ENCODE results near the gene MED8. TPM values are rescaled to one million over a fixed set of nuclear protein-coding genes. Genes with fewer than 3 reads are reported as not detected.

Gene MED8
- total and polyA plus RNA-seq, 10 of the 15 experiments (the other 5 are each of a cell fraction or from before 2014, with no cell fraction given), result 20.2 to 61.7 (median 39.5) TPM

- Histone ChIP-seq H3K36me3 (ENCODE audit: control insufficient read depth in 2 of 2, insufficient read depth in 2 of 2, low read length in 1 of 2) (no peaks in the 10 kb centered on the region), H3K27ac (ENCODE audit: control insufficient read depth, insufficient read depth) (no peak overlapping the region), H3K79me2 (ENCODE audit: control insufficient read depth, insufficient read depth, low read length) (peaks cover 17% of the 10 kb centered on the region), H2AFZ (ENCODE audit: control insufficient read depth, low read depth, low read length) (no peak overlapping the region), H3K27me3 (replicated peaks in 1 of 2; ENCODE audit: control insufficient read depth in 2 of 2, insufficient read depth in 2 of 2, low read length in 1 of 2) (no peaks in the 10 kb centered on the region), H3K9ac (ENCODE audit: control insufficient read depth, insufficient read depth, low read length) (no peak overlapping the region), H4K20me1 (ENCODE audit: control insufficient read depth, insufficient read depth) (no peaks in the 10 kb centered on the region), H3K9me3 (replicated peaks; ENCODE audit: control insufficient read depth, insufficient read depth, low read length) (no peaks in the 10 kb centered on the region), H3K4me2 (ENCODE audit: control insufficient read depth, insufficient read depth) (no peak overlapping the region), H3K4me1 (ENCODE audit: control insufficient read depth, insufficient read depth, low read length) (no peaks in the 10 kb centered on the region), H3K4me3 (no peak overlapping the region)
- CTCF ChIA-PET, result interaction anchor here (1.3 to 1.6 kb wide), 2 partner anchors 115 to 127 kb away, joined by 5 read pairs; no protein-coding TSS in a partner anchor
- no peak for ATAC-seq
- no peak for FAIRE-seq
- POLR2A ChIA-PET, result interaction anchor here (0.7 kb wide), 1 partner anchor 66 kb away, joined by 5 read pairs; no protein-coding TSS in a partner anchor
- intact Hi-C loops (cut with micrococcal nuclease; ENCODE audit: unreplicated experiment) (no loop called here), in situ Hi-C loops (cut with MboI) (no loop called here)
- BruUV-seq (replicated peaks), result no TSS peak
- SMC1A ChIA-PET (ENCODE audit: uncharacterized antibody, unreplicated experiment), result interaction anchor here (0.5 to 1.1 kb wide), 4 partner anchors 12 to 280 kb away, joined by 3 to 4 read pairs (median 4); no protein-coding TSS in a partner anchor
- DNase-seq (ENCODE audit: low read depth, low spot score), result no peak
- RAD21 ChIA-PET (ENCODE audit: unreplicated experiment), result interaction anchor here (2.2 kb wide), 1 partner anchor 116 kb away, joined by 6 read pairs; no protein-coding TSS in a partner anchor
- no peak for TF ChIP-seq ZSCAN29 (IDR thresholded peaks at IDR 0.05)
- no peak for TF ChIP-seq ZZZ3 (IDR thresholded peaks at IDR 0.05; ENCODE audit: control insufficient read depth, insufficient read length, low read depth)
- TF ChIP-seq LARP7 (IDR thresholded peaks at IDR 0.05), result no peak
- TF ChIP-seq KAT2A (conservative IDR thresholded peaks at IDR 0.05; ENCODE audit: control insufficient read depth, low read depth, low read length), result no peak
- no peak for TF ChIP-seq SIX5 (IDR thresholded peaks at IDR 0.05; ENCODE audit: low read depth, low read length, severe bottlenecking)
- no peak for TF ChIP-seq FOS (IDR thresholded peaks at IDR 0.05; ENCODE audit: borderline replicate concordance, extremely low read depth, insufficient read length)
- no peak for TF ChIP-seq RFX5 (IDR thresholded peaks at IDR 0.05; ENCODE audit: low read depth, low read length)
- WGBS (ENCODE audit: insufficient coverage, insufficient replicate concordance, low lambda C conversion rate, missing lambda C conversion rate), result no CpG with 5 or more reads among the region's 2 CpGs
Observed at GRCh38 chr1:43354936-43355335, 34.7 kb downstream of the MED8 start.

- no peaks in the 10 kb centered on the region for H4K20me1 ChIP-seq (ENCODE audit: control insufficient read depth, insufficient read depth)
- peaks cover 12% of the 10 kb centered on the region for H3K79me2 ChIP-seq (ENCODE audit: control insufficient read depth, insufficient read depth, low read length)
- H3K9me3 ChIP-seq (replicated peaks; ENCODE audit: control insufficient read depth, insufficient read depth, low read length), result no peaks in the 10 kb centered on the region
- RAD21 ChIA-PET (ENCODE audit: unreplicated experiment), result interaction anchor here (2.2 kb wide), 1 partner anchor 115 kb away, joined by 6 read pairs; no protein-coding TSS in a partner anchor
- BruUV-seq (replicated peaks), result no TSS peak
- no peak for ATAC-seq
- intact Hi-C loops (cut with micrococcal nuclease; ENCODE audit: unreplicated experiment) (no loop called here), in situ Hi-C loops (cut with MboI) (no loop called here)
- no peak overlapping the region for H3K4me2 ChIP-seq (ENCODE audit: control insufficient read depth, insufficient read depth)
- H3K27me3 ChIP-seq (replicated peaks in 1 of 2; ENCODE audit: control insufficient read depth in 2 of 2, insufficient read depth in 2 of 2, low read length in 1 of 2), result no peaks in the 10 kb centered on the region
- no peaks in the 10 kb centered on the region for H3K36me3 ChIP-seq (ENCODE audit: control insufficient read depth in 2 of 2, insufficient read depth in 2 of 2, low read length in 1 of 2)
- no peak for FAIRE-seq
- DNase-seq (ENCODE audit: low read depth, low spot score), result no peak
- H3K4me3 ChIP-seq, result no peak overlapping the region
- SMC1A ChIA-PET (ENCODE audit: uncharacterized antibody, unreplicated experiment), result interaction anchor here (1.1 to 2.4 kb wide), 2 partner anchors 115 to 128 kb away, joined by 4 to 11 read pairs; no protein-coding TSS in a partner anchor
- TF ChIP-seq TCF3 (IDR thresholded peaks at IDR 0.05; ENCODE audit: borderline replicate concordance, insufficient read depth, low read depth, low read length) (no peak), E4F1 (IDR thresholded peaks at IDR 0.05; ENCODE audit: borderline replicate concordance, partially characterized antibody) (no peak), BMI1 (IDR thresholded peaks at IDR 0.05; ENCODE audit: borderline replicate concordance) (no peak), NFIC (IDR thresholded peaks at IDR 0.05; ENCODE audit: low read depth, low read length) (no peak), BCL3 (IDR thresholded peaks at IDR 0.05; ENCODE audit: borderline replicate concordance, insufficient read depth, low read depth, low read length, poor library complexity, severe bottlenecking) (no peak), HCFC1 (IDR thresholded peaks at IDR 0.05; ENCODE audit: low read length) (no peak), POLR2AphosphoS2 (IDR thresholded peaks at IDR 0.05; ENCODE audit: low read depth, low read length) (no peak)
- no peaks in the 10 kb centered on the region for H3K4me1 ChIP-seq (ENCODE audit: control insufficient read depth, insufficient read depth, low read length)
- CTCF ChIA-PET, result interaction anchor here (1.1 to 1.6 kb wide), 5 partner anchors 10 to 127 kb away, joined by 3 to 5 read pairs (median 3); no protein-coding TSS in a partner anchor
- WGBS (ENCODE audit: insufficient coverage, insufficient replicate concordance, low lambda C conversion rate, missing lambda C conversion rate), result 46% methylated on average over 2 of the region's 2 CpGs
- H2AFZ ChIP-seq (ENCODE audit: control insufficient read depth, low read depth, low read length), result no peak overlapping the region
- H3K9ac ChIP-seq (ENCODE audit: control insufficient read depth, insufficient read depth, low read length), result no peak overlapping the region
- POLR2A ChIA-PET, result no interaction called here
- H3K27ac ChIP-seq (ENCODE audit: control insufficient read depth, insufficient read depth), result no peak overlapping the region
Observed at GRCh38 chr1:43354471-43354870, 35.1 kb downstream of the MED8 start.
